Endothelial cell (in vitro differentiated cells): ENCODE measurements around the gene PEX10. TPM values are rescaled to one million over a fixed set of nuclear protein-coding genes. Genes with fewer than 3 reads are reported as not detected.

Experiments
- DNase-seq: peaks from one replicate; pipeline ENCODE4 v3.0.0; 2021; ENCODE audit warnings: low spot score
- H3K27ac Mint-ChIP-seq: one replicate; pipeline ENCODE4 v1.8.0; 2021; ENCODE audit warnings: mixed read lengths, inconsistent platforms; ENCODE audit not compliant: unreplicated experiment
- H3K27me3 Mint-ChIP-seq: one replicate; pipeline ENCODE4 v1.8.0; 2021; ENCODE audit warnings: mild to moderate bottlenecking, moderate library complexity, mixed read lengths, inconsistent platforms; ENCODE audit not compliant: unreplicated experiment
- H3K36me3 Mint-ChIP-seq: one replicate; pipeline ENCODE4 v1.8.0; 2021; ENCODE audit warnings: mild to moderate bottlenecking, low read depth, mixed read lengths, inconsistent platforms; ENCODE audit not compliant: unreplicated experiment
- H3K4me1 Mint-ChIP-seq: one replicate; pipeline ENCODE4 v1.8.0; 2021; ENCODE audit warnings: mild to moderate bottlenecking, mixed read lengths, inconsistent platforms; ENCODE audit not compliant: unreplicated experiment
- H3K4me3 Mint-ChIP-seq: one replicate; pipeline ENCODE4 v1.8.0; 2021; ENCODE audit warnings: mild to moderate bottlenecking, mixed read lengths, inconsistent platforms; ENCODE audit not compliant: unreplicated experiment
- H3K9me3 Mint-ChIP-seq: one replicate; pipeline ENCODE4 v1.8.0; 2021; ENCODE audit warnings: mixed read lengths, inconsistent platforms; ENCODE audit not compliant: unreplicated experiment
- CTCF ChIP-seq: fragments of 200-600 bp; sonication (generic); IDR thresholded peaks from one replicate; pipeline ENCODE4 v1.5.0; 2021; ENCODE audit warnings: antibody characterized with exemption; ENCODE audit not compliant: unreplicated experiment
- total RNA-seq: library from RNA; stranded (reverse); fragmentation: NEBNext Ultra II Directional; extraction: Animal tissue kit (Norgen Biotek cat#: 25700); gene quantifications from one replicate; pipeline ENCODE4 v1.2.1, GENCODE V29; 2021; ENCODE audit not compliant: unreplicated experiment

Gene PEX10
- total RNA-seq, 1 donor from 2014 or later = 25.4 TPM

GRCh38 chr1:2419416-2419815, 7.1 kb upstream of the PEX10 start:
- Mint-ChIP-seq H3K36me3 (no peaks in the 10 kb centered on the region), H3K9me3 (no peaks in the 10 kb centered on the region), H3K4me1 (no peaks in the 10 kb centered on the region), H3K4me3 (no peak overlapping the region), H3K27ac (no peak overlapping the region), H3K27me3 (peaks cover 9% of the 10 kb centered on the region)
- DNase-seq = no peak
- TF ChIP-seq CTCF = no peak

DNA sequence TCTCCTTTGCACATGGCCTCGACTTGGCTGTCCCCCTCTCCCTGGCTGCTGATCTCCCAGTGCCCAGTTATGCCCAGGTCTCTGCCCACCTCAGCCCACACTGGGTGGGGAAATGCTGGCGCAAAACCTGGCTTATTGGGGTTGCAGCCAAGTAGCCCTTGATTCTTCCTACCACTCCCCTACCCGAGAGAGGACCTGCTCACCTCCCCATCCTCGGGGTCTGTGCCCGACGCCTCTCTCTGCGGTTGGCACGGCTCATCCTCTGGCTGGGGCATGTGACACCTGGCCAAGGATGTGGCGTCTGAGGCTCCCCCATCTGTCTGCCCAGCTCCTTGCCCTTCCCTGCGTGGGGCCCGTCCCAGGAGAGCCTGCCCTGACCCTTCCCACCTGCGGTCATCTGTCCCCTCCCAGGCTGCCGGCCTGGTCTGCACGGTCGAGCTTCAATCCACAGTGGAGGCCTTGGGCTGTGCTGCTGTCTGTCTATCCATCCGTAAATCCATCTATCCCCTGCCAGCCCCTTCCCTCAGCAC, 6.5 kb upstream of the PEX10 start:
- Mint-ChIP-seq H3K27ac (no peak overlapping the region), H3K4me1 (peaks cover 4% of the 10 kb centered on the region), H3K4me3 (no peak overlapping the region), H3K36me3 (no peaks in the 10 kb centered on the region), H3K27me3 (peaks cover 12% of the 10 kb centered on the region), H3K9me3 (no peaks in the 10 kb centered on the region)
- DNase-seq = no peak
- no peak for TF ChIP-seq CTCF

DNA sequence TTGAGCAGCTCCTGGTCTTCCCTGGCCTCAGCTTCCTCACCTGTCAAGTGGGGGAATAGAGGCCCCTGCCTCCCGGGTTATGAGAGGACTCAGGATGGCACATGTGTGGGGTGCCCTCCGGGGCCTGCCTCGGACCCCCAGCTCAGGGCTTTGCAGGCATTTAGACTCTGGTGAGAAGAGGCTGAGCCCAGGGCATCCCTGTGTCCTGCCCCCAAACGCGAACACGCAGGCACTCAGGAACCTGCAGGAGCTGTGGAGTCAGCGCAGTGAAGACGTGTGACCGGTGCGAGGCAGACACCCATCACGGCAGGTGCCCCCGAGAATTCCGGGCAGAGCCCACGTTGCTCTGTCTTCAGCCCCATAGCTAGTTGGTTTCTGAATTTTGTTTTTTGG, 5.5 kb upstream of the PEX10 start:
- Mint-ChIP-seq H3K27ac (no peak overlapping the region), H3K27me3 (peaks cover 10% of the 10 kb centered on the region), H3K4me1 (peaks cover 4% of the 10 kb centered on the region), H3K9me3 (no peaks in the 10 kb centered on the region), H3K36me3 (no peaks in the 10 kb centered on the region), H3K4me3 (no peak overlapping the region)
- no peak for DNase-seq
- no peak for TF ChIP-seq CTCF

DNA sequence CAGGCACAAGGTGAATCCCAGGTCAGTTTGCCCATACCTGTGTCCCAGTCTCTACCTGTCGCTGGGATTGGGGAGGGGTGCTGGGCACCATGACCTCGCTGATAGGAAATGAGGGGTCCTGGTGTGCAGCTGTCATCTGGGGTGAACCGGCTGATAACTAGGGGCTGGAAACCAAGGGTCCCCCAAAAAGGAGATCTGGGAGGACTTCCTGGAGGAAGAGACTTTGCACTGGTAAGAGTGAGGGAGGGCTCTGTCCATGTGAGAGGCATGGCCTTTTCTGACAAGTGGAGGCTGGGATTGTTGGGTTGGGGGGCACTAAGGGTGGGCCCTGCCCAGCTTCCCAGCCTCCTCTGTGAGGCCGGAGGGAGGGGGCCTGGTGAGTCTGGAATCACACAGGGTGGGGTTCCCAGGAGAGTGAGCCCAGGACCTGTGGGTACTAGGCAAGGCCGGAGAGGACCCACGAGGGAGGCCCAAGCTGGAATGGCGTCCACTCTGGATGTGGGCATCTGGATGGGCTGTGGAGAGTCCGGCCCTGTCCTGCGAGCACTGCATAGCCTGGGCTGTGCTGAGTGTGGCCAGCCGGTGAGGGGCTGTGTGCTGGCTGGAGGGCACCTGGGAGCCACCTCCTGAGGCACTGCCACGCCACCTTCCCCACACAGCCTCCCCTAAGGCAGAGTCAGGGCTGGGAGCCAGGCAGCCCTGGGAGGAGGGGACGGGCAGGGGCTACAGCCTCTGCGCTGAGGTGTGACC, 4.9 kb upstream of the PEX10 start:
- H3K9me3 Mint-ChIP-seq = no peaks in the 10 kb centered on the region
- no peak overlapping the region for H3K4me3 Mint-ChIP-seq
- H3K36me3 Mint-ChIP-seq = no peaks in the 10 kb centered on the region
- peaks cover 10% of the 10 kb centered on the region for H3K27me3 Mint-ChIP-seq
- no peak for TF ChIP-seq CTCF
- H3K27ac Mint-ChIP-seq = no peak overlapping the region
- DNase-seq = no peak
- peaks cover 4% of the 10 kb centered on the region for H3K4me1 Mint-ChIP-seq

- DNase-seq = no peak
- Mint-ChIP-seq H3K36me3 (no peaks in the 10 kb centered on the region), H3K4me3 (no peak overlapping the region), H3K27me3 (peaks cover 12% of the 10 kb centered on the region), H3K9me3 (no peaks in the 10 kb centered on the region), H3K27ac (no peak overlapping the region), H3K4me1 (peaks cover 4% of the 10 kb centered on the region)
- TF ChIP-seq CTCF = no peak
Measured at GRCh38 chr1:2416403-2416802, 4.0 kb upstream of the PEX10 start.
